AG10803 (cell line): ENCODE results near the gene SUPT3H.

Experiments used
- DNase-seq: peaks from one replicate; pipeline ENCODE4 v3.0.0; 2010; ENCODE audit warnings: low read depth
- H3K4me3 ChIP-seq: 2 replicates; pipeline ENCODE4 v1.5.1; 2011; ENCODE audit warnings: mild to moderate bottlenecking, low read length, control low read depth
- CTCF ChIP-seq: conservative IDR thresholded peaks from 2 replicates; pipeline ENCODE4 v1.5.1; 2011; ENCODE audit warnings: mild to moderate bottlenecking, low read length, control low read depth, inconsistent platforms

The SUPT3H gene

GRCh38 chr6:44805238-44805846 is 572.4 kb downstream of the SUPT3H start:
- no peak for TF ChIP-seq CTCF
- peak; percentile 83 for DNase-seq
- H3K4me3 ChIP-seq = no peak overlapping the region

GRCh38 chr6:44804546-44805159 is 573.1 kb downstream of the SUPT3H start:
- TF ChIP-seq CTCF = no peak
- DNase-seq = no peak
- no peak overlapping the region for H3K4me3 ChIP-seq

- no peak for TF ChIP-seq CTCF
- no peak for DNase-seq
- no peak overlapping the region for H3K4me3 ChIP-seq
Observed at GRCh38 chr6:44804016-44804415, 573.7 kb downstream of the SUPT3H start.

- DNase-seq = peak; percentile 32
- TF ChIP-seq CTCF = no peak
- H3K4me3 ChIP-seq = no peak overlapping the region
Observed at GRCh38 chr6:44800784-44801592, 576.7 kb downstream of the SUPT3H start.

- no peak for TF ChIP-seq CTCF
- peak; percentile 71 for DNase-seq
- H3K4me3 ChIP-seq = no peak overlapping the region
Observed at GRCh38 chr6:44800171-44800783, 577.5 kb downstream of the SUPT3H start.

- DNase-seq = no peak
- no peak overlapping the region for H3K4me3 ChIP-seq
- no peak for TF ChIP-seq CTCF
Observed at GRCh38 chr6:44797746-44798145, 580.0 kb downstream of the SUPT3H start.
